ENCODE measurements around the gene TXNDC2.

The TXNDC2 gene

GRCh38 chr18:9846162-9846925 lies 39.4 kb upstream of the TXNDC2 start:
- H3K4me3 ChIP-seq (ENCODE audit: low read length), result no peak overlapping the region
- no peak overlapping the region for H2AFZ ChIP-seq (ENCODE audit: low read length)
- no peak overlapping the region for H3K27ac ChIP-seq (ENCODE audit: low read length)
- H3K79me2 ChIP-seq (ENCODE audit: low read length), result no peaks in the 10 kb centered on the region
- no peaks in the 10 kb centered on the region for H4K20me1 ChIP-seq (ENCODE audit: insufficient read depth, low read length)
- no peaks in the 10 kb centered on the region for H3K36me3 ChIP-seq (replicated peaks; ENCODE audit: insufficient read depth, low read length)
- no peaks in the 10 kb centered on the region for H3K9me2 ChIP-seq (replicated peaks; ENCODE audit: insufficient read depth, low read length)
- H3K9me3 ChIP-seq (replicated peaks; ENCODE audit: insufficient read depth, low read length), result no peaks in the 10 kb centered on the region
- no peaks in the 10 kb centered on the region for H3K27me3 ChIP-seq (replicated peaks; ENCODE audit: insufficient read depth, low read length)
- H3F3A ChIP-seq (ENCODE audit: insufficient read depth, low read length), result no peaks in the 10 kb centered on the region
- TF ChIP-seq EZH2phosphoT487 (IDR thresholded peaks at IDR 0.05; ENCODE audit: low read length) (no peak), EZH2 (optimal IDR thresholded peaks at IDR 0.05; ENCODE audit: low read depth, low read length) (no peak), CTCF (IDR thresholded peaks at IDR 0.05; ENCODE audit: low read length) (no peak)
- no peak overlapping the region for H3K9ac ChIP-seq (ENCODE audit: low read length)
- no peak for DNase-seq
- H3K4me2 ChIP-seq (ENCODE audit: low read depth, low read length), result no peak overlapping the region
- no peaks in the 10 kb centered on the region for H3K4me1 ChIP-seq (ENCODE audit: low read length)

GRCh38 chr18:9848170-9848879 lies 37.4 kb upstream of the TXNDC2 start:
- DNase-seq, result no peak
- H3K79me2 ChIP-seq (ENCODE audit: low read length), result no peaks in the 10 kb centered on the region
- H2AFZ ChIP-seq (ENCODE audit: low read length), result no peak overlapping the region
- TF ChIP-seq EZH2 (optimal IDR thresholded peaks at IDR 0.05; ENCODE audit: low read depth, low read length) (no peak), CTCF (IDR thresholded peaks at IDR 0.05; ENCODE audit: low read length) (no peak), EZH2phosphoT487 (IDR thresholded peaks at IDR 0.05; ENCODE audit: low read length) (no peak)
- H3K4me3 ChIP-seq (ENCODE audit: low read length), result no peak overlapping the region
- no peaks in the 10 kb centered on the region for H3K4me1 ChIP-seq (ENCODE audit: low read length)
- no peaks in the 10 kb centered on the region for H3K36me3 ChIP-seq (replicated peaks; ENCODE audit: insufficient read depth, low read length)
- H4K20me1 ChIP-seq (ENCODE audit: insufficient read depth, low read length), result no peaks in the 10 kb centered on the region
- H3K27me3 ChIP-seq (replicated peaks; ENCODE audit: insufficient read depth, low read length), result no peaks in the 10 kb centered on the region
- no peak overlapping the region for H3K27ac ChIP-seq (ENCODE audit: low read length)
- no peaks in the 10 kb centered on the region for H3K9me2 ChIP-seq (replicated peaks; ENCODE audit: insufficient read depth, low read length)
- no peaks in the 10 kb centered on the region for H3F3A ChIP-seq (ENCODE audit: insufficient read depth, low read length)
- H3K9me3 ChIP-seq (replicated peaks; ENCODE audit: insufficient read depth, low read length), result no peaks in the 10 kb centered on the region
- H3K4me2 ChIP-seq (ENCODE audit: low read depth, low read length), result no peak overlapping the region
- H3K9ac ChIP-seq (ENCODE audit: low read length), result no peak overlapping the region

- no peak for TF ChIP-seq EZH2 (optimal IDR thresholded peaks at IDR 0.05; ENCODE audit: low read depth, low read length)
- TF ChIP-seq EZH2phosphoT487 (IDR thresholded peaks at IDR 0.05; ENCODE audit: low read length), result no peak
- TF ChIP-seq CTCF (IDR thresholded peaks at IDR 0.05; ENCODE audit: low read length), result no peak
- no peaks in the 10 kb centered on the region for H3F3A ChIP-seq (ENCODE audit: insufficient read depth, low read length)
- no peak overlapping the region for H3K4me3 ChIP-seq (ENCODE audit: low read length)
- no peak overlapping the region for H3K4me2 ChIP-seq (ENCODE audit: low read depth, low read length)
- no peak for DNase-seq
- no peaks in the 10 kb centered on the region for H3K79me2 ChIP-seq (ENCODE audit: low read length)
- H3K9ac ChIP-seq (ENCODE audit: low read length), result no peak overlapping the region
- H3K9me3 ChIP-seq (replicated peaks; ENCODE audit: insufficient read depth, low read length), result no peaks in the 10 kb centered on the region
- H3K36me3 ChIP-seq (replicated peaks; ENCODE audit: insufficient read depth, low read length), result no peaks in the 10 kb centered on the region
- H3K4me1 ChIP-seq (ENCODE audit: low read length), result no peaks in the 10 kb centered on the region
- no peak overlapping the region for H3K27ac ChIP-seq (ENCODE audit: low read length)
- H4K20me1 ChIP-seq (ENCODE audit: insufficient read depth, low read length), result no peaks in the 10 kb centered on the region
- no peaks in the 10 kb centered on the region for H3K9me2 ChIP-seq (replicated peaks; ENCODE audit: insufficient read depth, low read length)
- H2AFZ ChIP-seq (ENCODE audit: low read length), result no peak overlapping the region
- H3K27me3 ChIP-seq (replicated peaks; ENCODE audit: insufficient read depth, low read length), result no peaks in the 10 kb centered on the region
These were observed 36.1 kb upstream of the TXNDC2 start for GRCh38 chr18:9849407-9850283.
